WTC11 (cell line): ENCODE data around the gene ZER1. TPM values are rescaled to one million over a fixed set of nuclear protein-coding genes. Genes with fewer than 3 reads are reported as not detected.

Source experiments
- ATAC-seq: fragments of 200-7000 bp; cut with Tn5 transposase; 2 replicates; pipeline ENCODE4 v1.10.0; 2021; ENCODE audit warnings: mild to moderate bottlenecking, moderate library complexity
- CTCF ChIA-PET: fragments of 300-600 bp; sonication (Branson Sonifier 250); formaldehyde crosslinking; loops from one replicate; lab custom pipeline; 2021; ENCODE audit warnings: antibody characterized with exemption; lab: Charles Lee
- POLR2A ChIA-PET: fragments of 350-600 bp; sonication (Branson Sonifier 250); formaldehyde crosslinking; loops from one replicate; lab custom pipeline; 2021; ENCODE audit warnings: antibody characterized with exemption; lab: Charles Lee
- DNase-seq: peaks from one replicate; pipeline ENCODE4 v3.0.0; 2021; ENCODE audit warnings: low spot score
- H3K27ac Mint-ChIP-seq: 2 replicates; pipeline ENCODE4 v1.8.0; 2021; ENCODE audit warnings: mixed read lengths
- H3K27me3 Mint-ChIP-seq: 2 replicates; pipeline ENCODE4 v1.8.0; 2021; ENCODE audit warnings: low read depth, mild to moderate bottlenecking, moderate library complexity, mixed read lengths
- H3K36me3 Mint-ChIP-seq: 2 replicates; pipeline ENCODE4 v1.8.0; 2021; ENCODE audit warnings: mixed read lengths
- H3K4me1 Mint-ChIP-seq: 2 replicates; pipeline ENCODE4 v1.8.0; 2022; ENCODE audit warnings: mixed read lengths
- H3K4me3 Mint-ChIP-seq: 2 replicates; pipeline ENCODE4 v1.8.0; 2021; ENCODE audit warnings: mild to moderate bottlenecking, moderate library complexity, mixed read lengths
- H3K9me3 Mint-ChIP-seq: 2 replicates; pipeline ENCODE4 v1.8.0; 2021; ENCODE audit warnings: mixed read lengths
- ARID4B ChIP-seq: sonication (generic); formaldehyde crosslinking; IDR thresholded peaks from 2 replicates; pipeline ENCODE4 v1.8.0; 2023; ENCODE audit warnings: missing genetic modification reagents, mild to moderate bottlenecking, borderline replicate concordance
- ATF2 ChIP-seq: sonication (generic); formaldehyde crosslinking; IDR thresholded peaks from 2 replicates; pipeline ENCODE4 v1.8.1; 2022; ENCODE audit warnings: low read depth, missing genetic modification reagents, borderline replicate concordance
- CBFB ChIP-seq: sonication (generic); formaldehyde crosslinking; IDR thresholded peaks from 2 replicates; pipeline ENCODE4 v1.8.1; 2022; ENCODE audit warnings: mild to moderate bottlenecking, low read depth, missing genetic modification reagents
- CREM ChIP-seq: sonication (generic); formaldehyde crosslinking; IDR thresholded peaks from 2 replicates; pipeline ENCODE4 v1.8.1; 2022; ENCODE audit warnings: mild to moderate bottlenecking, missing genetic modification reagents, moderate library complexity
- GTF2I ChIP-seq: fragments of 250-450 bp; sonication (Bioruptor Pico); conservative IDR thresholded peaks from 2 replicates; pipeline ENCODE4 v1.4.0; 2021; ENCODE audit warnings: mild to moderate bottlenecking
- NFATC4 ChIP-seq: fragments of 250-450 bp; sonication (Bioruptor Pico); IDR thresholded peaks from 2 replicates; pipeline ENCODE4 v1.9.0; 2021; ENCODE audit warnings: mild to moderate bottlenecking
- NR3C1 ChIP-seq: sonication (generic); formaldehyde crosslinking; conservative IDR thresholded peaks from 2 replicates; pipeline ENCODE4 v1.8.1; 2023; ENCODE audit warnings: low read depth, mild to moderate bottlenecking, missing genetic modification reagents
- OVOL2 ChIP-seq: fragments of 250-450 bp; sonication (Bioruptor Pico); IDR thresholded peaks from 2 replicates; pipeline ENCODE4 v1.9.0; 2021; ENCODE audit warnings: mild to moderate bottlenecking, borderline replicate concordance
- SMAD3 ChIP-seq: sonication (generic); formaldehyde crosslinking; IDR thresholded peaks from 2 replicates; pipeline ENCODE4 v1.8.0; 2022; ENCODE audit warnings: missing genetic modification reagents, mild to moderate bottlenecking, borderline replicate concordance
- TCF7 ChIP-seq: sonication (generic); formaldehyde crosslinking; IDR thresholded peaks from 2 replicates; pipeline ENCODE4 v1.8.0; 2022; ENCODE audit warnings: mild to moderate bottlenecking, low read depth, missing genetic modification reagents, moderate library complexity
- TEAD1 ChIP-seq: sonication (generic); formaldehyde crosslinking; IDR thresholded peaks from 2 replicates; pipeline ENCODE4 v1.8.0; 2022; ENCODE audit warnings: mild to moderate bottlenecking, missing genetic modification reagents
- TP53 ChIP-seq: sonication (generic); formaldehyde crosslinking; IDR thresholded peaks from 2 replicates; pipeline ENCODE4 v1.8.1; 2023; ENCODE audit warnings: mild to moderate bottlenecking, missing genetic modification reagents
- ZNF121 ChIP-seq: sonication (generic); formaldehyde crosslinking; IDR thresholded peaks from 2 replicates; pipeline ENCODE4 v1.8.0; 2023; ENCODE audit warnings: missing genetic modification reagents
- ZNF317 ChIP-seq: sonication (generic); formaldehyde crosslinking; IDR thresholded peaks from 2 replicates; pipeline ENCODE4 v1.8.1; 2023; ENCODE audit warnings: low read depth, mild to moderate bottlenecking, moderate library complexity, missing genetic modification reagents, borderline replicate concordance
- ZNF416 ChIP-seq: fragments of 250-450 bp; sonication (Bioruptor Pico); IDR thresholded peaks from 2 replicates; pipeline ENCODE4 v1.9.0; 2021; ENCODE audit warnings: mild to moderate bottlenecking, inconsistent platforms
- ZNF532 ChIP-seq: fragments of 250-450 bp; sonication (Bioruptor Pico); IDR thresholded peaks from 2 replicates; pipeline ENCODE4 v1.9.0; 2021; ENCODE audit warnings: mild to moderate bottlenecking, borderline replicate concordance
- total RNA-seq: library from RNA; stranded (reverse); gene quantifications from 3 replicates; pipeline ENCODE4 v1.2.3, GENCODE V29; 2021
- TF ChIP-seq, protein P1 (sequence below): sonication (generic); formaldehyde crosslinking; IDR thresholded peaks from 2 replicates; pipeline ENCODE4 v1.8.1; 2023; ENCODE audit warnings: mild to moderate bottlenecking, missing genetic modification reagents, borderline replicate concordance
- TF ChIP-seq, protein P2 (sequence below): sonication (generic); formaldehyde crosslinking; IDR thresholded peaks from 2 replicates; pipeline ENCODE4 v1.8.0; 2022; ENCODE audit warnings: mild to moderate bottlenecking, missing genetic modification reagents

The ZER1 gene
- total RNA-seq, 1 experiment from 2014 or later: 23.8 TPM

- TF ChIP-seq CREM (CRISPR knock-in tag) (no peak), TP53 (CRISPR knock-in tag) (no peak)
Observed at GRCh38 chr9:128687453-128687852, 84.3 kb downstream of the ZER1 start (continued).

- POLR2A ChIA-PET: interaction anchor here (1.7 kb wide), 1 partner anchor 13 kb away, joined by 6 read pairs; no protein-coding TSS in a partner anchor
- peak overlapping the region; percentile 97 for H3K27ac Mint-ChIP-seq
- TF ChIP-seq, protein P1, sequence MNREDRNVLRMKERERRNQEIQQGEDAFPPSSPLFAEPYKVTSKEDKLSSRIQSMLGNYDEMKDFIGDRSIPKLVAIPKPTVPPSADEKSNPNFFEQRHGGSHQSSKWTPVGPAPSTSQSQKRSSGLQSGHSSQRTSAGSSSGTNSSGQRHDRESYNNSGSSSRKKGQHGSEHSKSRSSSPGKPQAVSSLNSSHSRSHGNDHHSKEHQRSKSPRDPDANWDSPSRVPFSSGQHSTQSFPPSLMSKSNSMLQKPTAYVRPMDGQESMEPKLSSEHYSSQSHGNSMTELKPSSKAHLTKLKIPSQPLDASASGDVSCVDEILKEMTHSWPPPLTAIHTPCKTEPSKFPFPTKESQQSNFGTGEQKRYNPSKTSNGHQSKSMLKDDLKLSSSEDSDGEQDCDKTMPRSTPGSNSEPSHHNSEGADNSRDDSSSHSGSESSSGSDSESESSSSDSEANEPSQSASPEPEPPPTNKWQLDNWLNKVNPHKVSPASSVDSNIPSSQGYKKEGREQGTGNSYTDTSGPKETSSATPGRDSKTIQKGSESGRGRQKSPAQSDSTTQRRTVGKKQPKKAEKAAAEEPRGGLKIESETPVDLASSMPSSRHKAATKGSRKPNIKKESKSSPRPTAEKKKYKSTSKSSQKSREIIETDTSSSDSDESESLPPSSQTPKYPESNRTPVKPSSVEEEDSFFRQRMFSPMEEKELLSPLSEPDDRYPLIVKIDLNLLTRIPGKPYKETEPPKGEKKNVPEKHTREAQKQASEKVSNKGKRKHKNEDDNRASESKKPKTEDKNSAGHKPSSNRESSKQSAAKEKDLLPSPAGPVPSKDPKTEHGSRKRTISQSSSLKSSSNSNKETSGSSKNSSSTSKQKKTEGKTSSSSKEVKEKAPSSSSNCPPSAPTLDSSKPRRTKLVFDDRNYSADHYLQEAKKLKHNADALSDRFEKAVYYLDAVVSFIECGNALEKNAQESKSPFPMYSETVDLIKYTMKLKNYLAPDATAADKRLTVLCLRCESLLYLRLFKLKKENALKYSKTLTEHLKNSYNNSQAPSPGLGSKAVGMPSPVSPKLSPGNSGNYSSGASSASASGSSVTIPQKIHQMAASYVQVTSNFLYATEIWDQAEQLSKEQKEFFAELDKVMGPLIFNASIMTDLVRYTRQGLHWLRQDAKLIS (CRISPR knock-in tag): no peak
- TF ChIP-seq ATF2 (CRISPR knock-in tag) (no peak), TCF7 (CRISPR knock-in tag) (no peak), GTF2I (CRISPR knock-in tag) (no peak), SMAD3 (no peak), OVOL2 (CRISPR knock-in tag) (no peak), ZNF317 (no peak), ARID4B (no peak), TEAD1 (CRISPR knock-in tag) (no peak), CREM (CRISPR knock-in tag) (no peak), ZNF532 (no peak), ZNF121 (CRISPR knock-in tag) (no peak), NFATC4 (CRISPR knock-in tag) (no peak), ZNF416 (CRISPR knock-in tag) (no peak), NR3C1 (CRISPR knock-in tag) (no peak), CBFB (CRISPR knock-in tag) (no peak)
- TF ChIP-seq, protein P2, sequence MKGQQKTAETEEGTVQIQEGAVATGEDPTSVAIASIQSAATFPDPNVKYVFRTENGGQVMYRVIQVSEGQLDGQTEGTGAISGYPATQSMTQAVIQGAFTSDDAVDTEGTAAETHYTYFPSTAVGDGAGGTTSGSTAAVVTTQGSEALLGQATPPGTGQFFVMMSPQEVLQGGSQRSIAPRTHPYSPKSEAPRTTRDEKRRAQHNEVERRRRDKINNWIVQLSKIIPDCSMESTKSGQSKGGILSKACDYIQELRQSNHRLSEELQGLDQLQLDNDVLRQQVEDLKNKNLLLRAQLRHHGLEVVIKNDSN (CRISPR knock-in tag): no peak
- TF ChIP-seq, all 79 proteins: peak for 0
- H3K4me3 Mint-ChIP-seq: peak overlapping the region; percentile 96
- ATAC-seq (no peak), DNase-seq (no peak)
- H3K27me3 Mint-ChIP-seq: no peaks in the 10 kb centered on the region; the same call in 1 of the 2 replicates
- peaks cover 44% of the 10 kb centered on the region for H3K4me1 Mint-ChIP-seq
- CTCF ChIA-PET: interaction anchor here (3.4 kb wide), 1 partner anchor 50 kb away, joined by 19 read pairs; no protein-coding TSS in a partner anchor
- peaks cover 31% of the 10 kb centered on the region for H3K36me3 Mint-ChIP-seq
- peaks cover 8% of the 10 kb centered on the region for H3K9me3 Mint-ChIP-seq
Observed at GRCh38 chr9:128685636-128686489, 85.9 kb downstream of the ZER1 start.
